ENCODE data around the gene CACNA2D3.

GRCh38 chr3:54706738-54707137, 584.4 kb downstream of the CACNA2D3 start:
- TF ChIP-seq CTCF (IDR thresholded peaks at IDR 0.05) (no peak), POLR2A (IDR thresholded peaks at IDR 0.05) (no peak), POLR2AphosphoS5 (IDR thresholded peaks at IDR 0.05; ENCODE audit: insufficient read depth in 1 of 2, low read depth in 1 of 2) (no peak)
